Measurements from ENCODE around the gene CKMT2. TPM values are rescaled to one million over a fixed set of nuclear protein-coding genes. Genes with fewer than 3 reads are reported as not detected.

Gene CKMT2
- total and polyA plus RNA-seq, 7 donors = 0.96 to 11.1 (median 4.6) TPM

DNA sequence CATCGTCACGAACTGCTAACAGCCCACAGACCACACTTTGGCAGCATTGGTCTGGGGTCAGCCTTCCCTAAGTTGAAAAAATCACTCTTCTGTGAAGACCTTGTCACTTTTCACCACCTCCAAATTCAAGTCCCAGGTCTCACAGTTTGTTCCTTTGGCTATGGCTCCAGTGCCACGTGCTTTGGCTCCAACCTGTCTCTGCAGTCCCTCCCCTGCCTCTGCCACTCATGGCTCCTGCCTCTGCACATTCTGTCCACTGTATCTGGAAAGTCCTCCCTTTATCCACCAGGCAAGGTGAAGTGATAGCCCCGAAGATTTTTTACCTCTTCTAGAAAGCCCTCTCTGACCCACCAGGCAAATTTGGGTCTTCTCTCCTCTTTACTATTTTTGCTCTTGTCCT is 5.3 kb downstream of the CKMT2 start:
- 91 to 93% methylated on average over 4 of the region's 4 CpGs for WGBS, 2 donors
- intact Hi-C loops (cut with DNase I) = no loop called here
- TF ChIP-seq POLR2A (IDR thresholded peaks at IDR 0.05) (no peak), EP300 (IDR thresholded peaks at IDR 0.05) (no peak), POLR2AphosphoS5 (IDR thresholded peaks at IDR 0.05) (no peak)
- TF ChIP-seq, protein P1, sequence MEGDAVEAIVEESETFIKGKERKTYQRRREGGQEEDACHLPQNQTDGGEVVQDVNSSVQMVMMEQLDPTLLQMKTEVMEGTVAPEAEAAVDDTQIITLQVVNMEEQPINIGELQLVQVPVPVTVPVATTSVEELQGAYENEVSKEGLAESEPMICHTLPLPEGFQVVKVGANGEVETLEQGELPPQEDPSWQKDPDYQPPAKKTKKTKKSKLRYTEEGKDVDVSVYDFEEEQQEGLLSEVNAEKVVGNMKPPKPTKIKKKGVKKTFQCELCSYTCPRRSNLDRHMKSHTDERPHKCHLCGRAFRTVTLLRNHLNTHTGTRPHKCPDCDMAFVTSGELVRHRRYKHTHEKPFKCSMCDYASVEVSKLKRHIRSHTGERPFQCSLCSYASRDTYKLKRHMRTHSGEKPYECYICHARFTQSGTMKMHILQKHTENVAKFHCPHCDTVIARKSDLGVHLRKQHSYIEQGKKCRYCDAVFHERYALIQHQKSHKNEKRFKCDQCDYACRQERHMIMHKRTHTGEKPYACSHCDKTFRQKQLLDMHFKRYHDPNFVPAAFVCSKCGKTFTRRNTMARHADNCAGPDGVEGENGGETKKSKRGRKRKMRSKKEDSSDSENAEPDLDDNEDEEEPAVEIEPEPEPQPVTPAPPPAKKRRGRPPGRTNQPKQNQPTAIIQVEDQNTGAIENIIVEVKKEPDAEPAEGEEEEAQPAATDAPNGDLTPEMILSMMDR (IDR thresholded peaks at IDR 0.05) = no peak
- Histone ChIP-seq H3K4me1 (peaks cover 0 to 19% (median 8%) of the 10 kb centered on the region in 4 donors), H3K27me3 (no peaks in the 10 kb centered on the region), H3K27ac (no peak overlapping the region), H3K36me3 (no peaks in the 10 kb centered on the region), H3K9me3 (no peaks in the 10 kb centered on the region), H3K4me3 (no peak overlapping the region)
- no peak for DNase-seq

DNA sequence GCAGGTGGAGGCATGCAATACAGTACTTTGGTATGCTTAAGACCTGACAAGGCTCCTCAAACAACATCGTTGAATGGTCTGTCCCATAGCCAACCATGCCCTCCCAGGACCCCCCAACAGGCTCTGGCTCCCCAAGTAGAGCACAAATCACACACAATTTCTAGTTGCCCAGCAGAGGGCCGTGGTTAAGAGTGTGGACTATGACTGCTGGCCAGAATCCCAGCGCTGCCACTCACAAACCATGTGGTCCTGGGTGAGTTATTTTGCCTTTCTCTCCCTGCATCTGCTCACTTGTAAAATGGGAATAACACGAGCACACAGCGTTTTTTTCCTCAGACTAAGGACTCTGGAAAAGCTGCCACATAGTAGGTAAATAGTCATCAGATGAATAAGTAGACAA is 6.5 kb downstream of the CKMT2 start:
- no peaks in the 10 kb centered on the region for H3K36me3 ChIP-seq
- TF ChIP-seq EP300 (IDR thresholded peaks at IDR 0.05) (no peak), POLR2A (IDR thresholded peaks at IDR 0.05) (no peak), POLR2AphosphoS5 (IDR thresholded peaks at IDR 0.05) (no peak)
- TF ChIP-seq, protein P1 (IDR thresholded peaks at IDR 0.05) = no peak
- H3K4me1 ChIP-seq = peaks cover 0 to 11% (median 6%) of the 10 kb centered on the region in 4 donors
- 74 to 88% methylated on average over 5 of the region's 5 CpGs for WGBS, 2 donors
- H3K4me3 ChIP-seq = no peak overlapping the region
- no peak for DNase-seq
- H3K9me3 ChIP-seq = no peaks in the 10 kb centered on the region
- H3K27ac ChIP-seq = no peak overlapping the region
- H3K27me3 ChIP-seq = no peaks in the 10 kb centered on the region
- intact Hi-C loops (cut with DNase I) = no loop called here

DNA sequence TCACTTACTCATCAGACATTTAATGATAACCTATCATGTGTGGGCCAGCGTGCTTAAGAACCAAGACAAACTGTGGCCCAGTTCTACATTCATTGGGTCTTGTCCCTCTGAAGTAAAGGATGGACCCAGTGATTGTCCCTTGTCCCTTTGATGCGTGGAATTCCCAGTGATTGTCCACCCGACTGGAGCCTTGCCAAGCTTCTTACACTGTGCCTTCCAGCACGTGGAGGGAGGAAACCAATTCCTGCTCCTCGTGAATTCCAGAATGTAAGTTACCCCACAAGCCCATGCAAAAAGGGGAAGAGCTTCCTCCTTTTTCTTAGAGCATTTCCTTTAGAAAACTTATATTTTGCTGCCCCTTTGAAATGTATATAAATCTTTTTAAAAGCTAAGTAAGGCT is 7.9 kb downstream of the CKMT2 start:
- Histone ChIP-seq H3K9me3 (no peaks in the 10 kb centered on the region), H3K4me1 (peaks cover 0 to 1% (median under 1%) of the 10 kb centered on the region in 4 donors), H3K36me3 (no peaks in the 10 kb centered on the region), H3K27me3 (no peaks in the 10 kb centered on the region), H3K4me3 (no peak overlapping the region), H3K27ac (no peak overlapping the region)
- TF ChIP-seq, protein P1 (IDR thresholded peaks at IDR 0.05) = no peak
- TF ChIP-seq POLR2AphosphoS5 (IDR thresholded peaks at IDR 0.05) = no peak
- TF ChIP-seq POLR2A (IDR thresholded peaks at IDR 0.05) = no peak
- no peak for TF ChIP-seq EP300 (IDR thresholded peaks at IDR 0.05)
- 75% methylated on average over 5 of the region's 5 CpGs for WGBS, 2 donors
- DNase-seq = no peak
- intact Hi-C loops (cut with DNase I) = no loop called here

DNA sequence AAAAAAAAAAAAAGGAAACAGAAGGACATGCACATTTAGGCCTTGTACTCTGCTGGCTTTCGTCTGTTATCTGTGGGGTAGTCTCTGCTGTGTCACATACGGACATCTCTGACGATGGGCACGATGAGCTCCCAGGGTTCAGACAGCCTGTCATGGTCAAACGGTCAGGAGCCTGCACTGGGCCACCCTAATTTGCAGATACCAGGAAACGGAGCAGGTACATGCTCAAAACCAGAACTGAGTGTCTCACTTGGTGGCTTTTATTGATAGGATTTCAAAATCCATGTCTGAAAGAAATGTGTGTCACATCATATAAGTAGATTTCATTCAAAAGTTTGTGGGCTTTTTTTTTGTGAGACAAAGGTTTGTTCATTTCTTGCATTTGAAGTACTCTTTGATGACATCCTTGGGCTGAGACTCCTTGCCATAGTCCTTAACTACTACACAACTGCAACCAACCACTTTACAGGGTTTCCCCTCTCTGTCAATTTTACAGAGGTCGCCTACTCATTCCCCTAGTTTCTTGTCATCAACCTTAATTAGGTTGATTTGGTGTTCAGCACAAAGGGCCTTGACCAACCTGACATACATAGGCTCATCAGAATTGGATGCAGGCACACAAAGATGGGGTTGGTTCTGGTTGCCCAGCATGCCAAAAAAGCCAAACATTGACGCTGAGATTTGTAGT is 9.0 kb downstream of the CKMT2 start:
- TF ChIP-seq, protein P1 (IDR thresholded peaks at IDR 0.05) = no peak
- TF ChIP-seq EP300 (IDR thresholded peaks at IDR 0.05) (no peak), POLR2A (IDR thresholded peaks at IDR 0.05) (no peak), POLR2AphosphoS5 (IDR thresholded peaks at IDR 0.05) (no peak)

More for the DNA sequence above, 9.0 kb downstream of the CKMT2 start:
- H3K36me3 ChIP-seq = no peaks in the 10 kb centered on the region
- WGBS, 2 donors = 89 to 90% methylated on average over 8 of the region's 8 CpGs
- intact Hi-C loops (cut with DNase I) = no loop called here
- no peak overlapping the region for H3K27ac ChIP-seq
- peaks cover 0 to 8% (median under 1%) of the 10 kb centered on the region in 4 donors for H3K4me1 ChIP-seq
- no peak for DNase-seq
- no peaks in the 10 kb centered on the region for H3K27me3 ChIP-seq
- no peaks in the 10 kb centered on the region for H3K9me3 ChIP-seq
- no peak overlapping the region for H3K4me3 ChIP-seq
